GM18517 (cell line): ENCODE results near the gene ADCY1.
"Not testable (repeated sequence)": the region's sequence is repeated elsewhere in the genome, so short reads cannot be mapped to it uniquely, and the experiment has no call there.

Source experiments
- ATAC-seq: cut with Tn5 transposase; IDR thresholded peaks from one replicate; pipeline ENCODE4 v1.9.1; 2021; ENCODE audit warnings: mild to moderate bottlenecking, moderate library complexity; ENCODE audit not compliant: unreplicated experiment

The ADCY1 gene

DNA sequence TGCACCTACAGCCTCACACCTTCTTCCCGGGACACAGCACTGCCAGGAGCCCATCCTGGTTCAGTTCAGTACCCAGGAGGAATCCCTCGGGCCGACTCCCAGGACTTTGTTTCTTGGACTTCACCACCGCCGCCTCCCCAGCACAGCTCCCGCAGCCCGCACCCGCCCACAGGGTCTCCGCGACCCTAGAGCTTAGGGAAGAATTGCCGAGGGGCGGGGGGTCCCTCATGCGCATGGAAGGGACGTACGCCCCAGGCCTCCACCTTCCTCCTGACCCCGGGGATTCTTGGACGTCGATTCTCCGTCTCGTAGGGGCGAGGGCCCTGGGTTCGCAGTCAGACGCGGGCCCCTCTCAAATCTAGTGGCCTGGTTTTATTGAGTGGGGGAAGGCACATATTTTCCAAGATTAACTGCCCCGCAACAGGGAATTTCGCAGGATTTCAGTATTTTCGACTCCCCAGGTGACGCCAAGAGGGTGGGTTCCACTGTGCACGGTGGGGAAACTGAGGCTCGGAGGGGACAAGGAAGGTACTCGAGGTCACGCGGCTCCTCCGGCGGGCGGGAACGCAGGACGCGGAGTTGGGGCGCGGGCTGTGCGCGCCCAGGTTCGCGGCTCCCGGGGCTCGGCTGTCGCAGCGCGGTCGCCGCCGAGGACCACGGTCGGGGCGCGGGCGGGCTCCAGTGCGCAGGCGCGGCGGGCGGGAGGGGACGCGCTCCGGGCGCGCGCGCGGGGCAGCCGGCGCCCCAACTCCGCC is at the start of gene ADCY1:
Gene ADCY1 (plus strand): TSS at position 708 of the 755 bp plus-strand sequence. CDS start 176 bp downstream, outside the sequence.
- no peak for ATAC-seq

- no peak for ATAC-seq
These were observed 49.7 kb upstream of the ADCY1 start for GRCh38 chr7:45524445-45524844.

- ATAC-seq, result no peak
These were observed 49.1 kb upstream of the ADCY1 start for GRCh38 chr7:45525057-45525456.

GRCh38 chr7:45543473-45543872 is 30.7 kb upstream of the ADCY1 start:
- no peak for ATAC-seq

DNA sequence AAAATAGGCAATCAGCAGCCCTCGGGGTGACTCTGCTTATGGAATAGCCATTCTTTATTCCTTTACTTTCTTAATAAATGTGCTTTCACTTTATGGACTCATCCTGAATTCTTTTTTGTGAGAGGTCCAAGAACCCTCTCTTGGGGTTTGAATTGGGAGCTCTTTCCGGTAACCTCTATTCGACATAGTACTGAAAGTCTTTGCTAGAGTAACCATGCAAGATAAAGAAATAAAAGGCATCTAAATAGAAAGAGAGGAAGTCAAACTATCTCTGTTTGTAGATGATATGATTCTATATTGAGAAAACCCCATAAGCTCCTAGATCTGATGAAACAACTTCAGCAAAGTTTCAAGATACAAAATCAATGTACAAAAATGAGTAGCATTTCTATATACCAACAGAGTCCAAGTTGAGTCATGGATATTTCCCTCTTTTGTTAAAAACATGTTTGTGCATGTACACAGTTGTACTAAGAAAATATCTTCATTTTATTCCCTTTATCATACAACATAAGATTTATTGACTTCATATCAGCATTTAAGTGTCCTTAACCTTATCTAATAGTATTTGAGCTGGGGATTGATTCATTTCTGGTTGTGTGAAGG is 29.0 kb upstream of the ADCY1 start:
- ATAC-seq, result not testable (repeated sequence)

DNA sequence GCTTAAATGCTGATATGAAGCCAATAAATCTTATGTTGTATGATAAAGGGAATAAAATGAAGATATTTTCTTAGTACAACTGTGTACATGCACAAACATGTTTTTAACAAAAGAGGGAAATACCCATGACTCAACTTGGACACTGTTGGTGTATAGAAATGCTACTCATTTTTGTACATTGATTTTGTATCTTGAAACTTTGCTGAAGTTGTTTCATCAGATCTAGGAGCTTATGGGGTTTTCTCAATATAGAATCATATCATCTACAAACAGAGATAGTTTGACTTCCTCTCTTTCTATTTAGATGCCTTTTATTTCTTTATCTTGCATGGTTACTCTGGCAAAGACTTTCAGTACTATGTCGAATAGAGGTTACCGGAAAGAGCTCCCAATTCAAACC is 25.3 kb upstream of the ADCY1 start:
- ATAC-seq, result not testable (repeated sequence)

- no peak for ATAC-seq
These were observed 10.8 kb upstream of the ADCY1 start for GRCh38 chr7:45563401-45563800.

GRCh38 chr7:45563941-45564461 is 10.2 kb upstream of the ADCY1 start:
- no peak for ATAC-seq

- no peak for ATAC-seq
These were observed 9.7 kb upstream of the ADCY1 start for GRCh38 chr7:45564485-45564884.

- no peak for ATAC-seq
These were observed 9.2 kb upstream of the ADCY1 start for GRCh38 chr7:45564886-45565455.

DNA sequence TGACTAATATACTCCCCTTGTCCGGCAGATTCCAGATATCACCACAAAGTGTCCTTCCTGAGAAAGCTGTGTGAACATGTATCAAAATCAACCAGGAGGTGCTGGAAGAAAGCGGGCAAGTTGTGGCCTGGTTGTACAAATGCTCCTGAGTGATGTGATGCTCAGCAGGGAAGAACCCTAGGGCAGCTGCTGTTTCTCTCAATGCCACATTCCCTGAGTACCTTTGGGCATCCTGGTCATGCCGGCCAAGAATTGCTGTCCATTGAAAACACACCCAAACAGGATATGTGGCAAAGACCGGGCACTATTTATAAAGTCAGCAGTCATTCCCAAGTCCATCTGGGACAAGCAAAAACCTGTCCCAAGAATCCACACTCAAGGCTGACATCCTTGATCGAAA is 7.8 kb upstream of the ADCY1 start:
- ATAC-seq, result no peak

DNA sequence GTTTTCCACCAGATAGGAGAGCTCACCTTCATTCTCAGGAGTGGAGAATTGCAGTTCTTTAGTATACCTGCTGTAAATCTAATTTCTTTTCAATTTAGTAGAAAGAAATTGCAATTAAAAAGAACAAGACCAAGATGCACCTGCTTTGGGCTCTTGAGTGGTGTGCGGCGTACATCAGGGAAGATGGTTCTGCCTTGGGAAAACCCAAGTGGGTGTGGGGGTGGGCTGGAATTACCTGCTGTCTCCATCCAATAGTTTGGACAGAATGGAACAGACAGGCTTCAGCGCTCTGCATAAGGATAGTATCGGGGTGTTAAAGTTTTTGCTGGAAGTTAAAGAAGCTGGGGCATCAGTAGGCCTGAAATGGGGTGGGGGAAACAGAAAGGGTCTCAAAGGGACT is 7.2 kb upstream of the ADCY1 start:
- no peak for ATAC-seq

GRCh38 chr7:45567713-45568112 is 6.5 kb upstream of the ADCY1 start:
- ATAC-seq, result no peak

GRCh38 chr7:45568536-45569289 is 5.5 kb upstream of the ADCY1 start:
- ATAC-seq, result no peak

DNA sequence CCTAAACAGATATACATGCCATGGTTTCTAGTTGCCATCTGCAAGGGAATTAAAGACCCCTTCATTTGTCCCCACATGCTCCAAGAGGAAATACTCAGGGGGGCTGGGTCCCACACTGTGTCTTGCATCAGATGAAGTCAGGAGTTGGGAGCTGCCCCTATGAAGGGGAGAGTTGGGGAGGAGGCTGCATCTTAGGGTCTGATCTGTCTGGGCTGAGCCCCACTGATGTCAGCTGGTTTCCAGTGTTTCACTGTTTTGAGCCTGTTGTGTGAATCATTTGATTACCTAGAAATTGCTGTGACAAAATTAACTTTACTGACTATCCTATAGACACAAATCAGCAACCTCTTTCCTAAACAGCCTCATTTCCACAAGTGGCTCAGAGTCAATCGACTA is 4.9 kb upstream of the ADCY1 start:
- ATAC-seq, result no peak

GRCh38 chr7:45570797-45571196 is 3.4 kb upstream of the ADCY1 start:
- ATAC-seq, result no peak

- no peak for ATAC-seq
These were observed 964 bp upstream of the ADCY1 start for GRCh38 chr7:45573204-45573603.

DNA sequence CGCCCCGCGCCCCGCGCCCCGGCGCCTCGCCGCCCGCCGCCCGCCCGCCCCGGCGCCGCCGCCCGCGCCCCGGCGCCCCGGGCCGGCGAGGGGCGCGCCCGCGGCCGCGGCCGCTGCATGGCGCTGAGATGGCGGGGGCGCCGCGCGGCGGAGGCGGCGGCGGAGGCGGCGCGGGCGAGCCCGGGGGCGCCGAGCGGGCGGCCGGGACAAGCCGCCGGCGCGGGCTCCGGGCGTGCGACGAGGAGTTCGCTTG is 174 bp downstream of the ADCY1 start:
- no peak for ATAC-seq

DNA sequence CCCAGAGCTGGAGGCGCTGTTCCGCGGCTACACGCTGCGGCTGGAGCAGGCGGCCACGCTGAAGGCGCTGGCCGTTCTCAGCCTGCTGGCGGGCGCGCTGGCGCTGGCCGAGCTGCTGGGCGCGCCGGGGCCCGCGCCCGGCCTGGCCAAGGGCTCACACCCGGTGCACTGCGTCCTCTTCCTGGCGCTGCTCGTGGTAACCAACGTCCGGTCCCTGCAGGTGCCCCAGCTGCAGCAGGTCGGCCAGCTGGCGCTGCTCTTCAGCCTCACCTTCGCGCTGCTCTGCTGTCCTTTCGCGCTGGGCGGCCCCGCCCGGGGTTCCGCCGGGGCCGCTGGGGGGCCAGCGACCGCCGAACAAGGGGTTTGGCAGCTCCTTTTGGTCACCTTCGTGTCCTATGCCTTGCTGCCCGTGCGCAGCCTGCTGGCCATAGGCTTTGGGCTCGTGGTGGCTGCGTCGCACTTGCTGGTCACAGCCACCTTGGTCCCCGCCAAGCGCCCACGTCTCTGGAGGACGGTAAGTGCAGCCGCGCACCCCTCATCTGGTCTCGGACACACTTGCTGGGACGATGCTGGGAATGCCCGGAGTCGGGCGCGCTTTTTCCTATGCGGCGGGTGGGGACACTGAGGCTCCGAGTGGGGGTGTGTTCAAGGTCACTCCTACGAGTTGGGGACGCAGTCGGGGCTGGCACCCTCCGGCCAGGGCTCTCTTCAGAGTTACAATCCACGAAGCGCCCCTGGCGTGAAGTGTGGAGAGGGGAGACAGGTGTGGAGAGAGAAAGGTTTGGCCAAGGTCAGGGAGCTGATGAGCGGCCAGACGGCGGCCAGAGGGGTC is 717 bp downstream of the ADCY1 start:
- ATAC-seq, result no peak

GRCh38 chr7:45575501-45576248 is 1.5 kb downstream of the ADCY1 start:
- no peak for ATAC-seq
